ENCODE data around the gene WDSUB1.

WDSUB1 gene

GRCh38 chr2:159285929-159286708 is at the start of gene WDSUB1:
Gene WDSUB1 (minus strand): TSS chr2:159286703. CDS start chr2:159283069, 3,634 bp downstream.
- WGBS (ENCODE audit: insufficient coverage, insufficient read length): no CpG with 5 or more reads among the region's 64 CpGs
- Histone ChIP-seq H3K9me3 (ENCODE audit: control insufficient read depth, insufficient read depth, low read length) (no peaks in the 10 kb centered on the region), H3K27ac (ENCODE audit: low read length) (no peak within 1 kb of the TSS), H3K4me3 (ENCODE audit: low read length) (peak within 1 kb of the TSS; percentile 77; the same call in 1 of the 2 replicates), H3K36me3 (ENCODE audit: control insufficient read depth, insufficient read depth, low read length) (no peaks in the 10 kb centered on the region), H3K27me3 (ENCODE audit: control insufficient read depth, insufficient read depth, low read length) (no peaks in the 10 kb centered on the region), H3K4me1 (ENCODE audit: control insufficient read depth, insufficient read depth, low read length) (peaks cover 2% of the 10 kb centered on the region; the same call in 1 of the 2 replicates)
- no peak for DNase-seq (ENCODE audit: low read depth, low spot score)

GRCh38 chr2:159326569-159327255 is 40.2 kb upstream of the WDSUB1 start:
- H3K36me3 ChIP-seq (ENCODE audit: control insufficient read depth, insufficient read depth, low read length): no peaks in the 10 kb centered on the region
- WGBS (ENCODE audit: insufficient coverage, insufficient read length): no CpG with 5 or more reads among the region's 5 CpGs
- H3K4me3 ChIP-seq (ENCODE audit: low read length): no peak overlapping the region
- H3K27ac ChIP-seq (ENCODE audit: low read length): no peak overlapping the region
- no peaks in the 10 kb centered on the region for H3K27me3 ChIP-seq (ENCODE audit: control insufficient read depth, insufficient read depth, low read length)
- no peaks in the 10 kb centered on the region for H3K4me1 ChIP-seq (ENCODE audit: control insufficient read depth, insufficient read depth, low read length)
- DNase-seq (ENCODE audit: low read depth, low spot score): no peak
- H3K9me3 ChIP-seq (ENCODE audit: control insufficient read depth, insufficient read depth, low read length): no peaks in the 10 kb centered on the region

- no peak overlapping the region for H3K27ac ChIP-seq (ENCODE audit: low read length)
- DNase-seq (ENCODE audit: low read depth, low spot score): no peak
- no peaks in the 10 kb centered on the region for H3K27me3 ChIP-seq (ENCODE audit: control insufficient read depth, insufficient read depth, low read length)
- H3K4me1 ChIP-seq (ENCODE audit: control insufficient read depth, insufficient read depth, low read length): no peaks in the 10 kb centered on the region
- no peaks in the 10 kb centered on the region for H3K9me3 ChIP-seq (ENCODE audit: control insufficient read depth, insufficient read depth, low read length)
- H3K36me3 ChIP-seq (ENCODE audit: control insufficient read depth, insufficient read depth, low read length): no peaks in the 10 kb centered on the region
- H3K4me3 ChIP-seq (ENCODE audit: low read length): no peak overlapping the region
Measured at GRCh38 chr2:159322419-159322818, 35.9 kb upstream of the WDSUB1 start.

GRCh38 chr2:159317392-159318088 is 31.0 kb upstream of the WDSUB1 start:
- no peak overlapping the region for H3K27ac ChIP-seq (ENCODE audit: low read length)
- no peak overlapping the region for H3K4me3 ChIP-seq (ENCODE audit: low read length)
- H3K27me3 ChIP-seq (ENCODE audit: control insufficient read depth, insufficient read depth, low read length): no peaks in the 10 kb centered on the region
- DNase-seq (ENCODE audit: low read depth, low spot score): no peak
- no CpG with 5 or more reads among the region's 3 CpGs for WGBS (ENCODE audit: insufficient coverage, insufficient read length)
- H3K4me1 ChIP-seq (ENCODE audit: control insufficient read depth, insufficient read depth, low read length): no peaks in the 10 kb centered on the region
- no peaks in the 10 kb centered on the region for H3K9me3 ChIP-seq (ENCODE audit: control insufficient read depth, insufficient read depth, low read length)
- no peaks in the 10 kb centered on the region for H3K36me3 ChIP-seq (ENCODE audit: control insufficient read depth, insufficient read depth, low read length)

GRCh38 chr2:159307942-159308341 is 21.4 kb upstream of the WDSUB1 start:
- no peaks in the 10 kb centered on the region for H3K27me3 ChIP-seq (ENCODE audit: control insufficient read depth, insufficient read depth, low read length)
- no peaks in the 10 kb centered on the region for H3K4me1 ChIP-seq (ENCODE audit: control insufficient read depth, insufficient read depth, low read length)
- no peak overlapping the region for H3K4me3 ChIP-seq (ENCODE audit: low read length)
- DNase-seq (ENCODE audit: low read depth, low spot score): no peak
- no peak overlapping the region for H3K27ac ChIP-seq (ENCODE audit: low read length)
- no peaks in the 10 kb centered on the region for H3K9me3 ChIP-seq (ENCODE audit: control insufficient read depth, insufficient read depth, low read length)
- H3K36me3 ChIP-seq (ENCODE audit: control insufficient read depth, insufficient read depth, low read length): no peaks in the 10 kb centered on the region

- Histone ChIP-seq H3K9me3 (ENCODE audit: control insufficient read depth, insufficient read depth, low read length) (no peaks in the 10 kb centered on the region), H3K4me3 (ENCODE audit: low read length) (no peak overlapping the region), H3K27me3 (ENCODE audit: control insufficient read depth, insufficient read depth, low read length) (no peaks in the 10 kb centered on the region), H3K27ac (ENCODE audit: low read length) (no peak overlapping the region), H3K36me3 (ENCODE audit: control insufficient read depth, insufficient read depth, low read length) (no peaks in the 10 kb centered on the region), H3K4me1 (ENCODE audit: control insufficient read depth, insufficient read depth, low read length) (no peaks in the 10 kb centered on the region)
- no CpG with 5 or more reads among the region's 3 CpGs for WGBS (ENCODE audit: insufficient coverage, insufficient read length)
- no peak for DNase-seq (ENCODE audit: low read depth, low spot score)
Measured at GRCh38 chr2:159300586-159300985, 14.1 kb upstream of the WDSUB1 start.

- Histone ChIP-seq H3K27ac (ENCODE audit: low read length) (no peak overlapping the region), H3K36me3 (ENCODE audit: control insufficient read depth, insufficient read depth, low read length) (no peaks in the 10 kb centered on the region), H3K4me1 (ENCODE audit: control insufficient read depth, insufficient read depth, low read length) (no peaks in the 10 kb centered on the region), H3K9me3 (ENCODE audit: control insufficient read depth, insufficient read depth, low read length) (no peaks in the 10 kb centered on the region), H3K27me3 (ENCODE audit: control insufficient read depth, insufficient read depth, low read length) (no peaks in the 10 kb centered on the region), H3K4me3 (ENCODE audit: low read length) (no peak overlapping the region)
- no peak for DNase-seq (ENCODE audit: low read depth, low spot score)
Measured at GRCh38 chr2:159298967-159299366, 12.5 kb upstream of the WDSUB1 start.

GRCh38 chr2:159297042-159297707 is 10.7 kb upstream of the WDSUB1 start:
- WGBS (ENCODE audit: insufficient coverage, insufficient read length): no CpG with 5 or more reads among the region's 5 CpGs
- no peak overlapping the region for H3K27ac ChIP-seq (ENCODE audit: low read length)
- no peak for DNase-seq (ENCODE audit: low read depth, low spot score)
- no peaks in the 10 kb centered on the region for H3K36me3 ChIP-seq (ENCODE audit: control insufficient read depth, insufficient read depth, low read length)
- H3K4me3 ChIP-seq (ENCODE audit: low read length): no peak overlapping the region
- H3K27me3 ChIP-seq (ENCODE audit: control insufficient read depth, insufficient read depth, low read length): no peaks in the 10 kb centered on the region
- no peaks in the 10 kb centered on the region for H3K9me3 ChIP-seq (ENCODE audit: control insufficient read depth, insufficient read depth, low read length)
- H3K4me1 ChIP-seq (ENCODE audit: control insufficient read depth, insufficient read depth, low read length): no peaks in the 10 kb centered on the region

GRCh38 chr2:159292157-159292556 is 5.7 kb upstream of the WDSUB1 start:
- H3K4me3 ChIP-seq (ENCODE audit: low read length): no peak overlapping the region

GRCh38 chr2:159290289-159290907 is 3.9 kb upstream of the WDSUB1 start:
- Histone ChIP-seq H3K4me1 (ENCODE audit: control insufficient read depth, insufficient read depth, low read length) (no peaks in the 10 kb centered on the region), H3K36me3 (ENCODE audit: control insufficient read depth, insufficient read depth, low read length) (no peaks in the 10 kb centered on the region), H3K4me3 (ENCODE audit: low read length) (no peak overlapping the region), H3K27ac (ENCODE audit: low read length) (no peak overlapping the region), H3K9me3 (ENCODE audit: control insufficient read depth, insufficient read depth, low read length) (no peaks in the 10 kb centered on the region), H3K27me3 (ENCODE audit: control insufficient read depth, insufficient read depth, low read length) (no peaks in the 10 kb centered on the region)
- no peak for DNase-seq (ENCODE audit: low read depth, low spot score)
- WGBS (ENCODE audit: insufficient coverage, insufficient read length): no CpG with 5 or more reads among the region's 7 CpGs

More at GRCh38 chr2:159292157-159292556, 5.7 kb upstream of the WDSUB1 start:
- no peak for DNase-seq (ENCODE audit: low read depth, low spot score)
- no CpG with 5 or more reads among the region's 6 CpGs for WGBS (ENCODE audit: insufficient coverage, insufficient read length)
- Histone ChIP-seq H3K27ac (ENCODE audit: low read length) (no peak overlapping the region), H3K9me3 (ENCODE audit: control insufficient read depth, insufficient read depth, low read length) (no peaks in the 10 kb centered on the region), H3K27me3 (ENCODE audit: control insufficient read depth, insufficient read depth, low read length) (no peaks in the 10 kb centered on the region), H3K4me1 (ENCODE audit: control insufficient read depth, insufficient read depth, low read length) (no peaks in the 10 kb centered on the region), H3K36me3 (ENCODE audit: control insufficient read depth, insufficient read depth, low read length) (no peaks in the 10 kb centered on the region)

Data from iPS DF 6.9 (cell line).